Adipocyte (in vitro differentiated cells): ENCODE results near the gene TBC1D9.

Experiments
- DNase-seq: peaks from one replicate; pipeline ENCODE4 v3.0.0-alpha.2; 2015; ENCODE audit warnings: low read depth
- H3K27me3 ChIP-seq: replicated peaks from 2 replicates; pipeline ENCODE4 v1.7.0; 2013; ENCODE audit warnings: mild to moderate bottlenecking, low read length, moderate library complexity; ENCODE audit not compliant: control insufficient read depth, insufficient read depth
- H3K36me3 ChIP-seq: 2 replicates; pipeline ENCODE4 v1.7.0; 2013; ENCODE audit warnings: low read length, mild to moderate bottlenecking, moderate library complexity; ENCODE audit not compliant: control insufficient read depth, insufficient read depth, severe bottlenecking
- H3K4me1 ChIP-seq: 2 replicates; pipeline ENCODE4 v1.7.0; 2013; ENCODE audit warnings: mild to moderate bottlenecking, low read length, moderate library complexity; ENCODE audit not compliant: control insufficient read depth, insufficient read depth
- H3K4me3 ChIP-seq: 2 replicates; pipeline ENCODE4 v1.7.0; 2013; ENCODE audit warnings: mild to moderate bottlenecking, low read length, moderate library complexity
- H3K9ac ChIP-seq: 2 replicates; pipeline ENCODE4 v1.7.0; 2013; ENCODE audit warnings: mild to moderate bottlenecking, low read length, moderate library complexity
- H3K9me3 ChIP-seq: 2 replicates; pipeline ENCODE4 v1.7.0; 2013; ENCODE audit warnings: mild to moderate bottlenecking, low read length, moderate library complexity; ENCODE audit not compliant: control insufficient read depth

TBC1D9 gene

GRCh38 chr4:140704964-140705363, 51.2 kb downstream of the TBC1D9 start:
- Histone ChIP-seq H3K27me3 (no peaks in the 10 kb centered on the region), H3K4me3 (no peak overlapping the region), H3K36me3 (peaks cover 10% of the 10 kb centered on the region), H3K9ac (no peak overlapping the region), H3K4me1 (peaks cover 25% of the 10 kb centered on the region), H3K9me3 (no peaks in the 10 kb centered on the region)
- DNase-seq: no peak

GRCh38 chr4:140704392-140704960, 51.7 kb downstream of the TBC1D9 start:
- Histone ChIP-seq H3K27me3 (no peaks in the 10 kb centered on the region), H3K4me1 (peaks cover 25% of the 10 kb centered on the region), H3K4me3 (no peak overlapping the region), H3K9me3 (no peaks in the 10 kb centered on the region), H3K36me3 (peaks cover 10% of the 10 kb centered on the region), H3K9ac (no peak overlapping the region)
- no peak for DNase-seq

- peak; percentile 64 for DNase-seq
- Histone ChIP-seq H3K4me1 (peaks cover 25% of the 10 kb centered on the region), H3K9ac (no peak overlapping the region), H3K9me3 (no peaks in the 10 kb centered on the region), H3K4me3 (no peak overlapping the region), H3K36me3 (peaks cover 10% of the 10 kb centered on the region), H3K27me3 (no peaks in the 10 kb centered on the region)
These were observed 52.7 kb downstream of the TBC1D9 start for GRCh38 chr4:140703463-140703862.

- DNase-seq: no peak
- H3K9me3 ChIP-seq: no peaks in the 10 kb centered on the region
- no peak overlapping the region for H3K4me3 ChIP-seq
- H3K9ac ChIP-seq: no peak overlapping the region
- H3K27me3 ChIP-seq: no peaks in the 10 kb centered on the region
- H3K4me1 ChIP-seq: peaks cover 25% of the 10 kb centered on the region
- peaks cover 15% of the 10 kb centered on the region for H3K36me3 ChIP-seq
These were observed 54.0 kb downstream of the TBC1D9 start for GRCh38 chr4:140702096-140702757.

- no peak overlapping the region for H3K9ac ChIP-seq
- peaks cover 15% of the 10 kb centered on the region for H3K36me3 ChIP-seq
- H3K27me3 ChIP-seq: no peaks in the 10 kb centered on the region
- H3K9me3 ChIP-seq: no peaks in the 10 kb centered on the region
- no peak overlapping the region for H3K4me3 ChIP-seq
- no peak for DNase-seq
- H3K4me1 ChIP-seq: peaks cover 20% of the 10 kb centered on the region
These were observed 55.1 kb downstream of the TBC1D9 start for GRCh38 chr4:140701071-140701470.

GRCh38 chr4:140697709-140698560, 58.2 kb downstream of the TBC1D9 start:
- peaks cover 16% of the 10 kb centered on the region for H3K4me1 ChIP-seq
- no peak overlapping the region for H3K9ac ChIP-seq
- peaks cover 18% of the 10 kb centered on the region for H3K36me3 ChIP-seq
- H3K9me3 ChIP-seq: no peaks in the 10 kb centered on the region
- no peaks in the 10 kb centered on the region for H3K27me3 ChIP-seq
- no peak for DNase-seq
- no peak overlapping the region for H3K4me3 ChIP-seq

- no peaks in the 10 kb centered on the region for H3K9me3 ChIP-seq
- peaks cover 9% of the 10 kb centered on the region for H3K36me3 ChIP-seq
- no peak for DNase-seq
- H3K9ac ChIP-seq: no peak overlapping the region
- H3K4me3 ChIP-seq: no peak overlapping the region
- H3K27me3 ChIP-seq: no peaks in the 10 kb centered on the region
- H3K4me1 ChIP-seq: peaks cover 28% of the 10 kb centered on the region
These were observed 60.7 kb downstream of the TBC1D9 start for GRCh38 chr4:140695483-140695882.

- no peak overlapping the region for H3K4me3 ChIP-seq
- peaks cover 28% of the 10 kb centered on the region for H3K4me1 ChIP-seq
- peaks cover 8% of the 10 kb centered on the region for H3K36me3 ChIP-seq
- peak; percentile 56 for DNase-seq
- no peaks in the 10 kb centered on the region for H3K27me3 ChIP-seq
- no peak overlapping the region for H3K9ac ChIP-seq
- H3K9me3 ChIP-seq: no peaks in the 10 kb centered on the region
These were observed 62.6 kb downstream of the TBC1D9 start for GRCh38 chr4:140693562-140693961.

- Histone ChIP-seq H3K9ac (no peak overlapping the region), H3K27me3 (no peaks in the 10 kb centered on the region), H3K4me3 (no peak overlapping the region), H3K9me3 (no peaks in the 10 kb centered on the region), H3K36me3 (peaks cover 3% of the 10 kb centered on the region), H3K4me1 (peaks cover 34% of the 10 kb centered on the region)
- peak; percentile 78 for DNase-seq
These were observed 64.8 kb downstream of the TBC1D9 start for GRCh38 chr4:140691369-140691768.

GRCh38 chr4:140690093-140690492, 66.1 kb downstream of the TBC1D9 start:
- Histone ChIP-seq H3K9me3 (no peaks in the 10 kb centered on the region), H3K4me3 (no peak overlapping the region), H3K36me3 (peaks cover 12% of the 10 kb centered on the region), H3K4me1 (peaks cover 36% of the 10 kb centered on the region), H3K27me3 (no peaks in the 10 kb centered on the region), H3K9ac (no peak overlapping the region)
- DNase-seq: no peak

- DNase-seq: no peak
- no peaks in the 10 kb centered on the region for H3K9me3 ChIP-seq
- no peaks in the 10 kb centered on the region for H3K27me3 ChIP-seq
- peaks cover 36% of the 10 kb centered on the region for H3K4me1 ChIP-seq
- H3K4me3 ChIP-seq: no peak overlapping the region
- no peak overlapping the region for H3K9ac ChIP-seq
- H3K36me3 ChIP-seq: peaks cover 12% of the 10 kb centered on the region
These were observed 66.6 kb downstream of the TBC1D9 start for GRCh38 chr4:140689623-140690022.
